Parathyroid adenoma (tissue), 2 donors: Measurements from ENCODE around the gene ATF5.
A peak's percentile ranks its signal among the peaks of the same experiment; 100 is the strongest.

Experiments
- H2AFZ ChIP-seq: fragments of 300-600 bp; sonication (generic); one replicate; pipeline ENCODE4 v1.7.0; 2017; ENCODE audit warnings: antibody characterized with exemption, mild to moderate bottlenecking
- H3K27ac ChIP-seq: fragments of 300-600 bp; sonication (generic); one replicate; pipeline ENCODE4 v1.7.0; 2017
- H3K27me3 ChIP-seq: fragments of 300-600 bp; sonication (generic); one replicate; pipeline ENCODE4 v1.7.0; 2017; ENCODE audit warnings: low read length; ENCODE audit not compliant: control insufficient read depth, insufficient read depth
- H3K36me3 ChIP-seq: fragments of 300-600 bp; sonication (generic); one replicate; pipeline ENCODE4 v1.7.0; 2017; ENCODE audit warnings: low read length; ENCODE audit not compliant: control insufficient read depth, insufficient read depth
- H3K4me1 ChIP-seq: fragments of 300-600 bp; sonication (generic); one replicate; pipeline ENCODE4 v1.7.0; 2017; ENCODE audit warnings: control low read depth
- H3K4me2 ChIP-seq: fragments of 300-600 bp; sonication (generic); one replicate; pipeline ENCODE4 v1.7.0; 2017; ENCODE audit warnings: low read length
- H3K4me3 ChIP-seq: fragments of 300-600 bp; sonication (generic); one replicate; pipeline ENCODE4 v1.7.0; 2017; ENCODE audit warnings: low read depth, low read length
- H3K79me2 ChIP-seq: fragments of 300-600 bp; sonication (generic); one replicate; pipeline ENCODE4 v1.7.0; 2017; ENCODE audit warnings: control low read depth
- H3K9ac ChIP-seq: fragments of 300-600 bp; sonication (generic); one replicate; pipeline ENCODE4 v1.7.0; 2017; ENCODE audit warnings: mild to moderate bottlenecking
- H3K9me3 ChIP-seq: fragments of 300-600 bp; sonication (generic); one replicate; pipeline ENCODE4 v1.7.0; 2017; ENCODE audit warnings: low read length; ENCODE audit not compliant: control insufficient read depth
- TF ChIP-seq, protein P1 (sequence below): fragments of 300-600 bp; sonication (generic); IDR thresholded peaks from one replicate; pipeline ENCODE4 v1.7.0; 2017; ENCODE audit warnings: antibody characterized with exemption, mild to moderate bottlenecking
- donor health status: primary hyperparathyroidism.

The ATF5 gene

DNA sequence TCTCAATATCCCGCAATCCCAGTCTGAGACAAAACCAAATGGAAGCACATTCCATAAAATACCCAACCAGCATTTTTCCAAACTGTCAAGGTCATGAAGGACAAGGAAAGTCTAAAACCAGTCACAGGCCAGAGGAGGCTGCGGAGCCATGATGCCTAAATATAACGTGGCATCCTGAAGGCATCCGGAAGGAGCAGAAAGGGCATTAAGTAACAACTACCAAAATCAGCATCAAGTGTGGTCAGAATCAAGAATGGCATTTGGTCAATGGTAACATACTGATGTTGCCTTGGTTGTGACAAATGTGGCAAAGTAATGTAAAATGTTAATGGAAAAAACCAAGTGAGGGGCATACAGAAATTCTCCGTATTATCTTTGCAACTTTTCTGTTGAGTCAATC, 3.5 kb upstream of the ATF5 start:
- peaks cover 48% of the 10 kb centered on the region for H3K79me2 ChIP-seq
- TF ChIP-seq, protein P1, sequence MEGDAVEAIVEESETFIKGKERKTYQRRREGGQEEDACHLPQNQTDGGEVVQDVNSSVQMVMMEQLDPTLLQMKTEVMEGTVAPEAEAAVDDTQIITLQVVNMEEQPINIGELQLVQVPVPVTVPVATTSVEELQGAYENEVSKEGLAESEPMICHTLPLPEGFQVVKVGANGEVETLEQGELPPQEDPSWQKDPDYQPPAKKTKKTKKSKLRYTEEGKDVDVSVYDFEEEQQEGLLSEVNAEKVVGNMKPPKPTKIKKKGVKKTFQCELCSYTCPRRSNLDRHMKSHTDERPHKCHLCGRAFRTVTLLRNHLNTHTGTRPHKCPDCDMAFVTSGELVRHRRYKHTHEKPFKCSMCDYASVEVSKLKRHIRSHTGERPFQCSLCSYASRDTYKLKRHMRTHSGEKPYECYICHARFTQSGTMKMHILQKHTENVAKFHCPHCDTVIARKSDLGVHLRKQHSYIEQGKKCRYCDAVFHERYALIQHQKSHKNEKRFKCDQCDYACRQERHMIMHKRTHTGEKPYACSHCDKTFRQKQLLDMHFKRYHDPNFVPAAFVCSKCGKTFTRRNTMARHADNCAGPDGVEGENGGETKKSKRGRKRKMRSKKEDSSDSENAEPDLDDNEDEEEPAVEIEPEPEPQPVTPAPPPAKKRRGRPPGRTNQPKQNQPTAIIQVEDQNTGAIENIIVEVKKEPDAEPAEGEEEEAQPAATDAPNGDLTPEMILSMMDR: no peak
- no peak overlapping the region for H3K4me3 ChIP-seq
- no peaks in the 10 kb centered on the region for H3K36me3 ChIP-seq
- H2AFZ ChIP-seq: no peak overlapping the region
- H3K27ac ChIP-seq: no peak overlapping the region
- no peak overlapping the region for H3K9ac ChIP-seq
- no peaks in the 10 kb centered on the region for H3K27me3 ChIP-seq
- H3K4me1 ChIP-seq: no peaks in the 10 kb centered on the region
- H3K9me3 ChIP-seq: no peaks in the 10 kb centered on the region
- no peak overlapping the region for H3K4me2 ChIP-seq

DNA sequence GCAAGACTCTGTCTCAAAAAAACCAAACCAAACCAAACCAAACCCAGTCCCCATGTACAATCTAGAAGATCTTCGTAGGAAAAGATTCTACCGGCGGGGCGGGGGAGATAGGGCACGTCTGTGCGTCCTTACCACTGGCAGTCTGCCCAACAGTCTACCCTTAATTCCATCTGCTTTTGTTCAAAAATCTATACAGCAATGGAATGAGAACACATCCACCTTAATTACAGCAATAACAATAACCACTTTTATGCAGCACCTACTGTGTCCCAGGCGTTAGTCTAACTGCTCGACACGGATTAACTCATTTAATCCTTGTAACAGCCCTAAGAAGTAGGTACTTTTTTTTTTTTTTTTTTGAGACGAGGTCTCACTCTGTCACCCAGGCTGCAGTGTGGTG, 2.5 kb upstream of the ATF5 start:
- Histone ChIP-seq H3K36me3 (no peaks in the 10 kb centered on the region), H3K4me2 (no peak overlapping the region), H3K9ac (no peak overlapping the region), H2AFZ (no peak overlapping the region), H3K27me3 (no peaks in the 10 kb centered on the region), H3K4me1 (no peaks in the 10 kb centered on the region), H3K4me3 (no peak overlapping the region), H3K79me2 (peaks cover 47% of the 10 kb centered on the region), H3K27ac (no peak overlapping the region), H3K9me3 (no peaks in the 10 kb centered on the region)
- TF ChIP-seq, protein P1: no peak

DNA sequence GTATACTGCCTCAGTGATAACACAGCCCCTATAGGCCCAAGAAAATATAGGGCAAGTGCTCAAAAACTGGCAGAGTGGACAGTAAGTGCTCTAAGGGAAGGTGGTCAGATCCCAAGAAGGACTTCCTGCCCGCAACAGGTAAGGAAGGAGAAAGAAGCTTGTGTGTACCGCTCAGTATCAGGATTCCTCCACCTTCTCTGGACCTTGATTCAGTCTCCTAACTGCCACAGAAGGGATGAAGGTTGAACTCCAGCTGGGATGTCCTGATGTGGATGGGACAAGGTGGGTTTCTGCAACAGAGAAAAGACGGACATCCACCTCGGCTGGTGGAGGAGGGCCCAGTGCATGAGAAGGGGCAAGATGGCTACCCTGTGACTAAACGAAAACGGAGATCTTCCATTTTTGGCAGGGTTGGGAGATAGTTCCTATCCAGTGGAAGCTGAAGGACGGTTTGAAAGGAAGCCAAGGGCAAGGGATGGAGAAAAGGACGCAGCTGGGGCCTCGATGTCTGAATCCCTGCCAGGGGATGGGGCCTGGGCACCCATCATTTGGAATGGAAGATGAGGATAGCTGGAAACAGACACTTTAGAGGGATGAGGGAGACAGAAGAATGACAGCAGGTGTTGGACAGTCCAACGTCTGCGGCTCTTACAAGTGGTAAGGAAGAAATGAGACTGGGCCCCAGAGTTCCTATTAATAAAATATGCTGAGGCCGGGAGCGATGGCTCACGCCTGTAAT, 1.3 kb upstream of the ATF5 start:
- Histone ChIP-seq H3K79me2 (peaks cover 47% of the 10 kb centered on the region), H3K27me3 (no peaks in the 10 kb centered on the region), H3K9ac (no peak overlapping the region), H2AFZ (no peak overlapping the region), H3K27ac (no peak overlapping the region), H3K9me3 (no peaks in the 10 kb centered on the region), H3K4me3 (no peak overlapping the region), H3K4me1 (no peaks in the 10 kb centered on the region), H3K4me2 (no peak overlapping the region), H3K36me3 (no peaks in the 10 kb centered on the region)
- TF ChIP-seq, protein P1: no peak

DNA sequence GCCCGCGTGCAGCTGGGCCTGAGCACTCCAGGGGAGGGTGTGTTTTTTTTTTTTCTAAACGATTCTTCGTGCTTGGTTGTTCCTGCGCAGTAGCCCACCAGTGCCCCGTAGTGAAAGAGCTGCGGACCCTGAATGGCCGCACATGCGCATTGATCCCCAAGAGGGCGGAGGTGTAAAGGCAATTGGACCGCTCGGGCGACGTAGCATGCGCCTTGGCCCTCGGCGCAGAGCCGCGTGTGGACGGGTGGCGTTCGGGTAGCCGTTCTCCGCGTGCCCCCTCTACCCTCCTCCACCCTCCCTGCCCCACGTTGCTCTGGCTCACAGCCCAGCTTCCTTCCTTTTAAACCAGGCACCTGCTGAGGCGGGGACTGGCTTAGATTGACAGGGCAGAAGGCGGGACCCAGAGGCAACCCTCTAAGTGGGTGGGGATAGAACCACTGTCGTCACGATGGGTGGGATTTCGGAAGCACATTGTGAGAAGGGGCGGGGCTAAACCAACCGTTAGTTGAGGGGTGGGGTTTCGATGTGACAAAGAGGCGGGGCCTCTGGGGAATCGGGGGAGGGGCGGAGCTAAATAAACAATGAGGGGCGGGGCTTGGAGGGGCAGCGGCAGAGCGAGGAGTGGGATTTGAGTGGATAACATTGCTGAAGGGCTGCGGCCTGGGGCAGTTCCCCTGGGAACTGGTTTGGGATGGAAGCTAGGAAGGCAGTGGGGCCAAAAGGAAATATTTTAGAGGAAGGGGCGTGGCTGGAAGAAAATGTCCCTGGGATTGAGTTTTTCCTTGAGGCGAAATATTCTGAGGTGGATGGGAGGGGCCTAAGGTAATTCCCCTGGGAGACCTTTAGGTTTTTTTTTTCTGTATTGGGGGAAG, 842 bp downstream of the ATF5 start:
- Histone ChIP-seq H3K4me3 (peak overlapping the region; percentile 97), H3K9ac (peak overlapping the region; percentile 48), H3K27me3 (no peaks in the 10 kb centered on the region), H3K27ac (peak overlapping the region; percentile 87), H2AFZ (peak overlapping the region; percentile 80), H3K79me2 (peaks cover 26% of the 10 kb centered on the region), H3K36me3 (no peaks in the 10 kb centered on the region), H3K9me3 (no peaks in the 10 kb centered on the region), H3K4me1 (no peaks in the 10 kb centered on the region), H3K4me2 (peak overlapping the region; percentile 98)
- TF ChIP-seq, protein P1: peak; percentile 18
